GM19372 (cell line): ENCODE data around the gene APOBEC4.
"Not testable (repeated sequence)": the region's sequence is repeated elsewhere in the genome, so short reads cannot be mapped to it uniquely, and the experiment has no call there.

Experiments used
- ATAC-seq: cut with Tn5 transposase; IDR thresholded peaks from one replicate; pipeline ENCODE4 v1.9.1; 2021; ENCODE audit warnings: mild to moderate bottlenecking, low read depth, moderate library complexity; ENCODE audit not compliant: unreplicated experiment

Gene APOBEC4

GRCh38 chr1:183652547-183653461, at the start of gene APOBEC4:
Gene APOBEC4, minus strand, starts transcription at chr1:183653316. Its CDS starts 4,535 bp downstream, at chr1:183648781.
- ATAC-seq, result no peak

GRCh38 chr1:183702813-183703198, 49.7 kb upstream of the APOBEC4 start:
- no peak for ATAC-seq

GRCh38 chr1:183702087-183702812, 49.1 kb upstream of the APOBEC4 start:
- ATAC-seq, result no peak

GRCh38 chr1:183699616-183700160, 46.6 kb upstream of the APOBEC4 start:
- ATAC-seq, result no peak

- no peak for ATAC-seq
These were observed 44.9 kb upstream of the APOBEC4 start for GRCh38 chr1:183697814-183698590.

- no peak for ATAC-seq
These were observed 43.9 kb upstream of the APOBEC4 start for GRCh38 chr1:183696981-183697380.

GRCh38 chr1:183694755-183695154, 41.6 kb upstream of the APOBEC4 start:
- no peak for ATAC-seq

- ATAC-seq, result no peak
These were observed 41.0 kb upstream of the APOBEC4 start for GRCh38 chr1:183694066-183694465.

GRCh38 chr1:183693521-183693920, 40.4 kb upstream of the APOBEC4 start:
- ATAC-seq, result no peak

- ATAC-seq, result no peak
These were observed 36.7 kb upstream of the APOBEC4 start for GRCh38 chr1:183689762-183690204.

- ATAC-seq, result no peak
These were observed 35.4 kb upstream of the APOBEC4 start for GRCh38 chr1:183688341-183689060.

GRCh38 chr1:183687546-183688304, 34.6 kb upstream of the APOBEC4 start:
- no peak for ATAC-seq

- no peak for ATAC-seq
These were observed 33.1 kb upstream of the APOBEC4 start for GRCh38 chr1:183686229-183686628.

- ATAC-seq, result no peak
These were observed 32.1 kb upstream of the APOBEC4 start for GRCh38 chr1:183685112-183685713.

GRCh38 chr1:183679363-183679762, 26.2 kb upstream of the APOBEC4 start:
- ATAC-seq, result not testable (repeated sequence)

- no peak for ATAC-seq
These were observed 25.7 kb upstream of the APOBEC4 start for GRCh38 chr1:183678819-183679218.

- ATAC-seq, result no peak
These were observed 23.6 kb upstream of the APOBEC4 start for GRCh38 chr1:183676586-183677189.

GRCh38 chr1:183675883-183676585, 22.9 kb upstream of the APOBEC4 start:
- no peak for ATAC-seq
